A549 (cell line): ENCODE results near the gene SLC29A3. TPM values are rescaled to one million over a fixed set of nuclear protein-coding genes. Genes with fewer than 3 reads are reported as not detected.

Source experiments
- ATAC-seq, 2 experiments: fragments of 200-7000 bp in 1 of 2; fragments of >200 bp in 1 of 2; cut with Nextera tagmentation in 1 of 2; cut with Tn5 transposase in 1 of 2; 3 replicates each; pipeline versions ENCODE4 v1.8.0 to v1.9.1; 2018 to 2020; ENCODE audit warnings: mild to moderate bottlenecking in 1 of 2, moderate library complexity in 1 of 2
- CTCF ChIA-PET: fragments of 300-600 bp; sonication (Branson Sonifier 250); formaldehyde crosslinking; extraction: SDS; loops from one replicate; lab custom pipeline; 2021; ENCODE audit warnings: antibody characterized with exemption, inconsistent platforms; lab: Yijun Ruan, JAX
- POLR2A ChIA-PET: fragments of 350-600 bp; formaldehyde crosslinking; extraction: SDS; loops from one replicate; lab custom pipeline; 2021; ENCODE audit warnings: antibody characterized with exemption, inconsistent platforms; lab: Yijun Ruan, JAX
- DNase-seq, 2 experiments: peaks; one replicate each; pipeline versions ENCODE4 v3.0.0 to v3.0.0-alpha.2; 2011 to 2016; ENCODE audit warnings: low read depth in 1 of 2, low spot score in 1 of 2
- FAIRE-seq: peaks from 2 replicates; lab custom pipeline; 2011; peaks lifted over from hg19 to GRCh38; lab: Jason Lieb, UNC
- H3K27ac ChIP-seq, 2 experiments: fragments of >200 bp; sonication (Bioruptor Twin); formaldehyde crosslinking; 3 replicates each; pipeline ENCODE4 v1.5.1; 2016 to 2017
- H3K4me1 ChIP-seq: fragments of >200 bp; sonication (Bioruptor Twin); formaldehyde crosslinking; 3 replicates; pipeline ENCODE4 v1.6.1; 2016
- H3K4me2 ChIP-seq: fragments of >200 bp; sonication (Bioruptor Twin); formaldehyde crosslinking; 3 replicates; pipeline ENCODE4 v1.6.1; 2016
- H3K4me3 ChIP-seq: fragments of >200 bp; sonication (Bioruptor Twin); formaldehyde crosslinking; 3 replicates; pipeline ENCODE4 v1.5.1; 2016
- H3K9me3 ChIP-seq: fragments of >200 bp; sonication (Bioruptor Twin); formaldehyde crosslinking; 3 replicates; pipeline ENCODE4 v1.6.1; 2016
- BHLHE40 ChIP-seq: IDR thresholded peaks from 2 replicates; pipeline ENCODE4 v1.6.1; 2012; ENCODE audit warnings: low read depth, low read length, inconsistent platforms
- CBX2 ChIP-seq: fragments of 200-600 bp; sonication (generic); IDR thresholded peaks from 2 replicates; pipeline ENCODE4 v1.6.1; 2016; ENCODE audit warnings: low read depth, mild to moderate bottlenecking, borderline replicate concordance
- CBX8 ChIP-seq: fragments of 200-600 bp; sonication (generic); IDR thresholded peaks from 2 replicates; pipeline ENCODE4 v1.6.1; 2016
- EHF ChIP-seq: fragments of 250-450 bp; sonication (Bioruptor Pico); IDR thresholded peaks from 2 replicates; pipeline ENCODE4 v1.5.0; 2020; ENCODE audit warnings: mild to moderate bottlenecking
- EP300 ChIP-seq, 2 experiments: fragments of >200 bp; sonication (Bioruptor Twin); formaldehyde crosslinking; IDR thresholded peaks; 2 replicates in 1 of 2; 3 replicates in 1 of 2; pipeline ENCODE4 v1.6.1; 2016 to 2017
- FOXS1 ChIP-seq: fragments of 250-450 bp; sonication (Bioruptor Pico); IDR thresholded peaks from 2 replicates; pipeline ENCODE4 v1.5.0; 2020; ENCODE audit warnings: mild to moderate bottlenecking, moderate library complexity
- GATA3 ChIP-seq: IDR thresholded peaks from 2 replicates; pipeline ENCODE4 v1.6.1; 2012; ENCODE audit warnings: borderline replicate concordance
- HDAC2 ChIP-seq: fragments of 200-600 bp; sonication (generic); IDR thresholded peaks from 2 replicates; pipeline ENCODE4 v1.6.1; 2016
- HEYL ChIP-seq: fragments of 250-450 bp; sonication (Bioruptor Pico); IDR thresholded peaks from 2 replicates; pipeline ENCODE4 v1.8.0; 2021; ENCODE audit warnings: mild to moderate bottlenecking, moderate library complexity
- HMGXB4 ChIP-seq: fragments of 250-450 bp; sonication (Bioruptor Pico); IDR thresholded peaks from 2 replicates; pipeline ENCODE4 v1.5.0; 2021; ENCODE audit warnings: mild to moderate bottlenecking, moderate library complexity, borderline replicate concordance
- HOXA7 ChIP-seq: fragments of 250-450 bp; sonication (Bioruptor Pico); IDR thresholded peaks from 2 replicates; pipeline ENCODE4 v1.5.0; 2020; ENCODE audit warnings: mild to moderate bottlenecking, moderate library complexity
- JUNB ChIP-seq: fragments of >200 bp; sonication (Bioruptor Twin); formaldehyde crosslinking; IDR thresholded peaks from 2 replicates; pipeline ENCODE4 v1.6.1; 2016
- KDM1A ChIP-seq: fragments of 200-600 bp; sonication (generic); IDR thresholded peaks from 2 replicates; pipeline ENCODE4 v1.6.1; 2016; ENCODE audit warnings: low read depth, mild to moderate bottlenecking
- KDM5A ChIP-seq: fragments of 200-600 bp; sonication (generic); IDR thresholded peaks from 2 replicates; pipeline ENCODE4 v1.6.1; 2016; ENCODE audit warnings: antibody characterized with exemption, mild to moderate bottlenecking
- NPAS2 ChIP-seq: fragments of 250-450 bp; sonication (Bioruptor Pico); IDR thresholded peaks from 2 replicates; pipeline ENCODE4 v1.8.0; 2022; ENCODE audit warnings: mild to moderate bottlenecking, moderate library complexity, borderline replicate concordance
- NR3C1 ChIP-seq: fragments of >200 bp; sonication (Bioruptor Twin); formaldehyde crosslinking; IDR thresholded peaks from 3 replicates; pipeline ENCODE4 v1.6.1; 2017
- PHF8 ChIP-seq: fragments of 200-600 bp; sonication (generic); IDR thresholded peaks from 2 replicates; pipeline ENCODE4 v1.6.1; 2016; ENCODE audit warnings: low read depth, mild to moderate bottlenecking, antibody characterized with exemption, moderate library complexity, borderline replicate concordance
- POLR2A ChIP-seq: IDR thresholded peaks from 2 replicates; pipeline ENCODE4 v1.6.1; 2012; ENCODE audit warnings: mild to moderate bottlenecking, low read length
- RAD21 ChIP-seq, 2 experiments: fragments of >200 bp in 1 of 2; sonication (Bioruptor Twin) in 1 of 2; formaldehyde crosslinking in 1 of 2; IDR thresholded peaks in 1 of 2; conservative IDR thresholded peaks in 1 of 2; 2 replicates in 1 of 2; 3 replicates in 1 of 2; pipeline ENCODE4 v1.6.1; 2012 to 2018; ENCODE audit warnings: inconsistent platforms in 1 of 2
- RNF2 ChIP-seq: fragments of 200-600 bp; sonication (generic); IDR thresholded peaks from 2 replicates; pipeline ENCODE4 v1.6.1; 2016; ENCODE audit warnings: low read depth, mild to moderate bottlenecking, antibody characterized with exemption, moderate library complexity, borderline replicate concordance
- SREBF2 ChIP-seq: fragments of 450-650 bp; IDR thresholded peaks from 2 replicates; pipeline ENCODE4 v1.6.1; 2014; ENCODE audit warnings: mild to moderate bottlenecking, moderate library complexity
- TFCP2L1 ChIP-seq: fragments of 250-450 bp; sonication (Bioruptor Pico); IDR thresholded peaks from 2 replicates; pipeline ENCODE4 v1.5.0; 2021; ENCODE audit warnings: mild to moderate bottlenecking
- WGBS: methylation state at CpG from one replicate; pipeline ENCODE4 v1.1.6; 2017; ENCODE audit errors: missing lambda C conversion rate; 5-methylcytosine and 5-hydroxymethylcytosine counted together
- polyA plus RNA-seq, 4 experiments: library from polyadenylated mRNA; depleted of rRNA in 3 of 4; stranded (reverse); fragments of >200 nt; fragmentation: RNase III in 1 of 4; extraction: RNeasy Plus Mini Kit Qiagen cat#74134 plus additional on column Dnase treatment in 1 of 4; gene quantifications; 2 replicates in 3 of 4; 3 replicates in 1 of 4; pipeline ENCODE4 v1.2.3, GENCODE V29; 2011 to 2017
- TF ChIP-seq, protein P1 (sequence below): fragments of >200 bp; sonication (Bioruptor Twin); formaldehyde crosslinking; IDR thresholded peaks from 3 replicates; pipeline ENCODE4 v1.6.1; 2016
- TF ChIP-seq, protein P2 (sequence below): fragments of >200 bp; sonication (Bioruptor Twin); formaldehyde crosslinking; IDR thresholded peaks from 3 replicates; pipeline ENCODE4 v1.5.1; 2016
- TF ChIP-seq, protein P3 (sequence below): fragments of 200-600 bp; sonication (generic); IDR thresholded peaks from 2 replicates; pipeline ENCODE4 v1.6.1; 2016; ENCODE audit warnings: antibody characterized with exemption, mild to moderate bottlenecking, moderate library complexity
- TF ChIP-seq, protein P4 (sequence below): IDR thresholded peaks from 2 replicates; pipeline ENCODE4 v1.6.1; 2012

SLC29A3 gene
- polyA plus RNA-seq, 2 of the 4 experiments (the other 2 are of a cell fraction) = 7.2 to 11.4 TPM

DNA sequence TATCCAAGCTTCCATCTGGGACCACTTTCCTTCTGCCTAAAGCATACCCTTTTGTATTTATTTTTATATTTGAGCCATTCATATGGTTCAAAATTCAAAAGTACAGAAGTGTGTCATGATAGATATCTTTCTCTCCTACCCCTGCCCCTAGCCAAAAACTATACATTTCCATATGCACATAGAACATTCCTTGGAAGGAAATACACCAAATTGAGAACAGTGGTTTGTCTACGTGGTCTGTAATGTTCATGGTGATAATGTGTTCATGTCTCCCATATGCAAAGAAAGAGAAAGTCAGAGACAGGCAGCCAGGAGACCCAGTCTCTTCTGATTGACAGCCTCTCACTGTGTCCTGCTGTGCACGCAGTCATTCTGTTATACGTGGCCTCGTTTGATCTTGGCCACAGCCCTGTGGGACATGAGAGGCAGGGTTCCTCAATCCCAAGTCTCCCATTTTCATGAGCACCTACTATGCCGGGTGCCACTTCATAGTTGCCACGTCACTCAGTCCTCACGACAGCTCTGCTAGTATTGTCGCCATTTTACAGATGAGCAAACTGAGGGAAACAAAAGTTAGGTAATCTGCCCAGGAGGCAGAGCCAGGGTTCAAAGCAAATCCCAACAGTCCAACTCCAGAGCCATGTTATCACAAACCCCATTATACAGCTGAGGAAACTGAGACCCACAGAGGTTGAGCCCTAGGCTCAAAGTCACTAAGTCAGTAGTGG, 69.7 kb downstream of the SLC29A3 start (continued):
- TF ChIP-seq, protein P1, sequence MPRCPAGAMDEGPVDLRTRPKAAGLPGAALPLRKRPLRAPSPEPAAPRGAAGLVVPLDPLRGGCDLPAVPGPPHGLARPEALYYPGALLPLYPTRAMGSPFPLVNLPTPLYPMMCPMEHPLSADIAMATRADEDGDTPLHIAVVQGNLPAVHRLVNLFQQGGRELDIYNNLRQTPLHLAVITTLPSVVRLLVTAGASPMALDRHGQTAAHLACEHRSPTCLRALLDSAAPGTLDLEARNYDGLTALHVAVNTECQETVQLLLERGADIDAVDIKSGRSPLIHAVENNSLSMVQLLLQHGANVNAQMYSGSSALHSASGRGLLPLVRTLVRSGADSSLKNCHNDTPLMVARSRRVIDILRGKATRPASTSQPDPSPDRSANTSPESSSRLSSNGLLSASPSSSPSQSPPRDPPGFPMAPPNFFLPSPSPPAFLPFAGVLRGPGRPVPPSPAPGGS = no peak
- no peak for TF ChIP-seq CBX8
- TF ChIP-seq, protein P2, sequence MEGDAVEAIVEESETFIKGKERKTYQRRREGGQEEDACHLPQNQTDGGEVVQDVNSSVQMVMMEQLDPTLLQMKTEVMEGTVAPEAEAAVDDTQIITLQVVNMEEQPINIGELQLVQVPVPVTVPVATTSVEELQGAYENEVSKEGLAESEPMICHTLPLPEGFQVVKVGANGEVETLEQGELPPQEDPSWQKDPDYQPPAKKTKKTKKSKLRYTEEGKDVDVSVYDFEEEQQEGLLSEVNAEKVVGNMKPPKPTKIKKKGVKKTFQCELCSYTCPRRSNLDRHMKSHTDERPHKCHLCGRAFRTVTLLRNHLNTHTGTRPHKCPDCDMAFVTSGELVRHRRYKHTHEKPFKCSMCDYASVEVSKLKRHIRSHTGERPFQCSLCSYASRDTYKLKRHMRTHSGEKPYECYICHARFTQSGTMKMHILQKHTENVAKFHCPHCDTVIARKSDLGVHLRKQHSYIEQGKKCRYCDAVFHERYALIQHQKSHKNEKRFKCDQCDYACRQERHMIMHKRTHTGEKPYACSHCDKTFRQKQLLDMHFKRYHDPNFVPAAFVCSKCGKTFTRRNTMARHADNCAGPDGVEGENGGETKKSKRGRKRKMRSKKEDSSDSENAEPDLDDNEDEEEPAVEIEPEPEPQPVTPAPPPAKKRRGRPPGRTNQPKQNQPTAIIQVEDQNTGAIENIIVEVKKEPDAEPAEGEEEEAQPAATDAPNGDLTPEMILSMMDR = no peak

- TF ChIP-seq EHF (CRISPR knock-in tag) (no peak), RNF2 (no peak), NR3C1 (no peak), CBX2 (no peak), FOXS1 (CRISPR knock-in tag) (no peak), HDAC2 (no peak), SREBF2 (no peak), KDM5A (no peak), PHF8 (no peak), NPAS2 (CRISPR knock-in tag) (no peak)
- TF ChIP-seq, protein P3, sequence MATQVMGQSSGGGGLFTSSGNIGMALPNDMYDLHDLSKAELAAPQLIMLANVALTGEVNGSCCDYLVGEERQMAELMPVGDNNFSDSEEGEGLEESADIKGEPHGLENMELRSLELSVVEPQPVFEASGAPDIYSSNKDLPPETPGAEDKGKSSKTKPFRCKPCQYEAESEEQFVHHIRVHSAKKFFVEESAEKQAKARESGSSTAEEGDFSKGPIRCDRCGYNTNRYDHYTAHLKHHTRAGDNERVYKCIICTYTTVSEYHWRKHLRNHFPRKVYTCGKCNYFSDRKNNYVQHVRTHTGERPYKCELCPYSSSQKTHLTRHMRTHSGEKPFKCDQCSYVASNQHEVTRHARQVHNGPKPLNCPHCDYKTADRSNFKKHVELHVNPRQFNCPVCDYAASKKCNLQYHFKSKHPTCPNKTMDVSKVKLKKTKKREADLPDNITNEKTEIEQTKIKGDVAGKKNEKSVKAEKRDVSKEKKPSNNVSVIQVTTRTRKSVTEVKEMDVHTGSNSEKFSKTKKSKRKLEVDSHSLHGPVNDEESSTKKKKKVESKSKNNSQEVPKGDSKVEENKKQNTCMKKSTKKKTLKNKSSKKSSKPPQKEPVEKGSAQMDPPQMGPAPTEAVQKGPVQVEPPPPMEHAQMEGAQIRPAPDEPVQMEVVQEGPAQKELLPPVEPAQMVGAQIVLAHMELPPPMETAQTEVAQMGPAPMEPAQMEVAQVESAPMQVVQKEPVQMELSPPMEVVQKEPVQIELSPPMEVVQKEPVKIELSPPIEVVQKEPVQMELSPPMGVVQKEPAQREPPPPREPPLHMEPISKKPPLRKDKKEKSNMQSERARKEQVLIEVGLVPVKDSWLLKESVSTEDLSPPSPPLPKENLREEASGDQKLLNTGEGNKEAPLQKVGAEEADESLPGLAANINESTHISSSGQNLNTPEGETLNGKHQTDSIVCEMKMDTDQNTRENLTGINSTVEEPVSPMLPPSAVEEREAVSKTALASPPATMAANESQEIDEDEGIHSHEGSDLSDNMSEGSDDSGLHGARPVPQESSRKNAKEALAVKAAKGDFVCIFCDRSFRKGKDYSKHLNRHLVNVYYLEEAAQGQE = no peak
- Histone ChIP-seq H3K9me3 (no peaks in the 10 kb centered on the region), H3K27ac (no peak overlapping the region), H3K4me2 (no peak overlapping the region), H3K4me3 (no peak overlapping the region), H3K4me1 (no peaks in the 10 kb centered on the region)
- POLR2A ChIA-PET = no interaction called here
- WGBS = 80% methylated on average over 11 of the region's 14 CpGs
- CTCF ChIA-PET = interaction anchor here (0.8 to 47.4 kb wide), 9 partner anchors 12 to 507 kb away, joined by 3 to 977 read pairs (median 9); partner anchors contain the start of gene SLC29A3
- ATAC-seq (no peak), FAIRE-seq (no peak), DNase-seq (no peak)
Observed at GRCh38 chr10:71389768-71390460, 70.9 kb downstream of the SLC29A3 start.

DNA sequence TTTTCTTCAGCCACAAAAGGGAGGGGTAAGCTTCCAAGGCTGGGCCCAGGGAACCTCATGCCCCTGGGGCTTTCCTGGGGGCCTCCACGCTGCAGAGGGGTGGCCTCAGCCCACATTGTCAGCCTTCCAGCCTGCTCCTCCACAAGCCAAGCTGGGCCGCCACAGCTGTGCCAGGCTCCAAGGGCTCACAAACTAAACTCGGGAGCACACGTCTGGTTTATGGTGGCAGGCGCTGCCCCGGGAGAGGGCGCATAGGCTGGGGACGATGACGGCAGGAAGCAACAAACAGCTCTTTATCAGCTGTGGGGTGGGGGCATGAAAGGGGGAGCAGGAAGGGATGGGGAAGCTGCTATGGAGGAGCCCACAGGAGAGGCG, 71.4 kb downstream of the SLC29A3 start:
- H3K27ac ChIP-seq = no peak overlapping the region
- no peaks in the 10 kb centered on the region for H3K4me1 ChIP-seq
- FAIRE-seq = no peak
- no peak for DNase-seq
- ATAC-seq = no peak
- H3K4me2 ChIP-seq = no peak overlapping the region
- no peaks in the 10 kb centered on the region for H3K9me3 ChIP-seq
- 56% methylated on average over 6 of the region's 10 CpGs for WGBS
- POLR2A ChIA-PET = no interaction called here
- no peak overlapping the region for H3K4me3 ChIP-seq
- CTCF ChIA-PET = interaction anchor here (0.8 to 47.4 kb wide), 9 partner anchors 12 to 506 kb away, joined by 3 to 977 read pairs (median 7); partner anchors contain the start of gene SLC29A3
- TF ChIP-seq GATA3 (no peak), EHF (CRISPR knock-in tag) (no peak), TFCP2L1 (CRISPR knock-in tag) (no peak), BHLHE40 (no peak), HEYL (CRISPR knock-in tag) (no peak), KDM1A (no peak), POLR2A (no peak), HMGXB4 (CRISPR knock-in tag) (no peak), JUNB (no peak), RAD21 (conservative IDR thresholded peaks at IDR 0.05 in 1 of 2, IDR thresholded peaks at IDR 0.05 in 1 of 2) (no peak), EP300 (IDR thresholded peaks at IDR 0.05) (no peak), HOXA7 (CRISPR knock-in tag) (no peak), CBX8 (no peak)
- TF ChIP-seq, protein P4, sequence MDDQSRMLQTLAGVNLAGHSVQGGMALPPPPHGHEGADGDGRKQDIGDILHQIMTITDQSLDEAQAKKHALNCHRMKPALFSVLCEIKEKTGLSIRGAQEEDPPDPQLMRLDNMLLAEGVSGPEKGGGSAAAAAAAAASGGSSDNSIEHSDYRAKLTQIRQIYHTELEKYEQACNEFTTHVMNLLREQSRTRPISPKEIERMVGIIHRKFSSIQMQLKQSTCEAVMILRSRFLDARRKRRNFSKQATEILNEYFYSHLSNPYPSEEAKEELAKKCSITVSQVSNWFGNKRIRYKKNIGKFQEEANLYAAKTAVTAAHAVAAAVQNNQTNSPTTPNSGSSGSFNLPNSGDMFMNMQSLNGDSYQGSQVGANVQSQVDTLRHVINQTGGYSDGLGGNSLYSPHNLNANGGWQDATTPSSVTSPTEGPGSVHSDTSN = no peak
